Measurements from ENCODE around the gene GTF2F2.

GTF2F2 gene

GRCh38 chr13:45119991-45120864 lies at the start of gene GTF2F2:
TSS of gene GTF2F2 (plus strand) at chr13:45120510. CDS start at chr13:45120656, 146 bp downstream.
- H3K4me3 ChIP-seq (ENCODE audit: low read depth, low read length) = peak within 1 kb of the TSS; percentile 76
- DNase-seq (ENCODE audit: low read depth) = peak; percentile 64
- no peak for TF ChIP-seq CTCF (IDR thresholded peaks at IDR 0.05; ENCODE audit: low read depth, low read length, missing control alignments)

- H3K4me3 ChIP-seq (ENCODE audit: low read depth, low read length) = no peak overlapping the region
- DNase-seq (ENCODE audit: low read depth) = no peak
- no peak for TF ChIP-seq CTCF (IDR thresholded peaks at IDR 0.05; ENCODE audit: low read depth, low read length, missing control alignments)
Measured at GRCh38 chr13:45073809-45074208, 46.5 kb upstream of the GTF2F2 start.

- no peak for TF ChIP-seq CTCF (IDR thresholded peaks at IDR 0.05; ENCODE audit: low read depth, low read length, missing control alignments)
- H3K4me3 ChIP-seq (ENCODE audit: low read depth, low read length) = no peak overlapping the region
- DNase-seq (ENCODE audit: low read depth) = no peak
Measured at GRCh38 chr13:45074721-45075120, 45.6 kb upstream of the GTF2F2 start.

- no peak overlapping the region for H3K4me3 ChIP-seq (ENCODE audit: low read depth, low read length)
- DNase-seq (ENCODE audit: low read depth) = no peak
- TF ChIP-seq CTCF (IDR thresholded peaks at IDR 0.05; ENCODE audit: low read depth, low read length, missing control alignments) = no peak
Measured at GRCh38 chr13:45078003-45078402, 42.3 kb upstream of the GTF2F2 start.

- no peak for TF ChIP-seq CTCF (IDR thresholded peaks at IDR 0.05; ENCODE audit: low read depth, low read length, missing control alignments)
- H3K4me3 ChIP-seq (ENCODE audit: low read depth, low read length) = no peak overlapping the region
- DNase-seq (ENCODE audit: low read depth) = no peak
Measured at GRCh38 chr13:45082964-45083363, 37.3 kb upstream of the GTF2F2 start.

- TF ChIP-seq CTCF (IDR thresholded peaks at IDR 0.05; ENCODE audit: low read depth, low read length, missing control alignments) = no peak
- DNase-seq (ENCODE audit: low read depth) = no peak
- no peak overlapping the region for H3K4me3 ChIP-seq (ENCODE audit: low read depth, low read length)
Measured at GRCh38 chr13:45084515-45084914, 35.8 kb upstream of the GTF2F2 start.

- no peak overlapping the region for H3K4me3 ChIP-seq (ENCODE audit: low read depth, low read length)
- no peak for TF ChIP-seq CTCF (IDR thresholded peaks at IDR 0.05; ENCODE audit: low read depth, low read length, missing control alignments)
- DNase-seq (ENCODE audit: low read depth) = no peak
Measured at GRCh38 chr13:45086484-45086883, 33.8 kb upstream of the GTF2F2 start.

Measured in GM12864 (cell line).